HG02763 (cell line): ENCODE data around the gene SLC22A23.

Experiments
- ATAC-seq: cut with Tn5 transposase; IDR thresholded peaks from one replicate; pipeline ENCODE4 v1.9.1; 2021; ENCODE audit warnings: mild to moderate bottlenecking, moderate library complexity; ENCODE audit not compliant: unreplicated experiment

Gene SLC22A23

GRCh38 chr6:3356056-3356823 lies 100.6 kb downstream of the SLC22A23 start:
- ATAC-seq: peak; percentile 69

GRCh38 chr6:3355358-3356055 lies 101.3 kb downstream of the SLC22A23 start:
- no peak for ATAC-seq

- ATAC-seq: no peak
Measured at GRCh38 chr6:3355011-3355357, 101.9 kb downstream of the SLC22A23 start.

- ATAC-seq: no peak
Measured at GRCh38 chr6:3353939-3354338, 102.9 kb downstream of the SLC22A23 start.

- ATAC-seq: no peak
Measured at GRCh38 chr6:3353213-3353903, 103.5 kb downstream of the SLC22A23 start.

- ATAC-seq: no peak
Measured at GRCh38 chr6:3352678-3353077, 104.2 kb downstream of the SLC22A23 start.

GRCh38 chr6:3351829-3352524 lies 104.9 kb downstream of the SLC22A23 start:
- ATAC-seq: no peak

- no peak for ATAC-seq
Measured at GRCh38 chr6:3351105-3351676, 105.7 kb downstream of the SLC22A23 start.

- no peak for ATAC-seq
Measured at GRCh38 chr6:3350252-3350796, 106.5 kb downstream of the SLC22A23 start.

- ATAC-seq: no peak
Measured at GRCh38 chr6:3349388-3350251, 107.2 kb downstream of the SLC22A23 start.

- no peak for ATAC-seq
Measured at GRCh38 chr6:3348821-3349220, 108.0 kb downstream of the SLC22A23 start.

GRCh38 chr6:3347826-3348225 lies 109.0 kb downstream of the SLC22A23 start:
- ATAC-seq: no peak

- no peak for ATAC-seq
Measured at GRCh38 chr6:3347247-3347646, 109.6 kb downstream of the SLC22A23 start.

GRCh38 chr6:3346476-3346875 lies 110.4 kb downstream of the SLC22A23 start:
- ATAC-seq: no peak

GRCh38 chr6:3345836-3346235 lies 111.0 kb downstream of the SLC22A23 start:
- ATAC-seq: no peak

GRCh38 chr6:3343089-3343883 lies 113.6 kb downstream of the SLC22A23 start:
- no peak for ATAC-seq

- ATAC-seq: no peak
Measured at GRCh38 chr6:3341467-3341866, 115.4 kb downstream of the SLC22A23 start.

- no peak for ATAC-seq
Measured at GRCh38 chr6:3340894-3341293, 116.0 kb downstream of the SLC22A23 start.

GRCh38 chr6:3340358-3340802 lies 116.5 kb downstream of the SLC22A23 start:
- no peak for ATAC-seq
